ENCODE measurements around the gene NT5C2.
"Not testable (repeated sequence)": the region's sequence is repeated elsewhere in the genome, so short reads cannot be mapped to it uniquely, and the experiment has no call there.

The NT5C2 gene

GRCh38 chr10:103145860-103146466, 47.1 kb downstream of the NT5C2 start:
- Histone ChIP-seq H3K79me2 (ENCODE audit: insufficient read depth, low read length) (peaks cover 70% of the 10 kb centered on the region), H3F3A (ENCODE audit: low read depth) (no peaks in the 10 kb centered on the region), H3K4me3 (ENCODE audit: low read length, poor library complexity, severe bottlenecking) (no peak overlapping the region), H2AFZ (ENCODE audit: low read length) (no peak overlapping the region), H4K20me1 (ENCODE audit: insufficient read depth, low read length, poor library complexity, severe bottlenecking) (peaks cover 26% of the 10 kb centered on the region), H3K27me3 (ENCODE audit: insufficient read depth, low read length, poor library complexity, severe bottlenecking) (no peaks in the 10 kb centered on the region), H3K9me2 (replicated peaks; ENCODE audit: low read depth, low read length) (no peaks in the 10 kb centered on the region), H3K9ac (ENCODE audit: low read depth, low read length, poor library complexity, severe bottlenecking) (no peak overlapping the region), H3K9me3 (ENCODE audit: insufficient read depth, low read depth, low read length) (no peaks in the 10 kb centered on the region), H3K36me3 (ENCODE audit: insufficient read depth, low read length) (peaks cover 19% of the 10 kb centered on the region; the same call in 1 of the 2 replicates), H3K4me2 (ENCODE audit: low read depth, low read length, poor library complexity, severe bottlenecking) (no peak overlapping the region), H3K4me1 (ENCODE audit: insufficient read depth, low read length, poor library complexity, severe bottlenecking) (peaks cover 6% of the 10 kb centered on the region)
- no peak for TF ChIP-seq CTCF (conservative IDR thresholded peaks at IDR 0.05; ENCODE audit: low read length)
- no peak for TF ChIP-seq EZH2phosphoT487 (IDR thresholded peaks at IDR 0.05; ENCODE audit: borderline replicate concordance)

- H3K4me2 ChIP-seq (ENCODE audit: low read depth, low read length, poor library complexity, severe bottlenecking): no peak overlapping the region
- H3K4me1 ChIP-seq (ENCODE audit: insufficient read depth, low read length, poor library complexity, severe bottlenecking): peaks cover 6% of the 10 kb centered on the region
- no peaks in the 10 kb centered on the region for H3K9me2 ChIP-seq (replicated peaks; ENCODE audit: low read depth, low read length)
- no peak overlapping the region for H3K9ac ChIP-seq (ENCODE audit: low read depth, low read length, poor library complexity, severe bottlenecking)
- H3K9me3 ChIP-seq (ENCODE audit: insufficient read depth, low read depth, low read length): no peaks in the 10 kb centered on the region
- H3K27me3 ChIP-seq (ENCODE audit: insufficient read depth, low read length, poor library complexity, severe bottlenecking): no peaks in the 10 kb centered on the region
- no peak for TF ChIP-seq EZH2phosphoT487 (IDR thresholded peaks at IDR 0.05; ENCODE audit: borderline replicate concordance)
- no peak for TF ChIP-seq CTCF (conservative IDR thresholded peaks at IDR 0.05; ENCODE audit: low read length)
- no peaks in the 10 kb centered on the region for H3F3A ChIP-seq (ENCODE audit: low read depth)
- peaks cover 22% of the 10 kb centered on the region; the same call in 1 of the 2 replicates for H3K36me3 ChIP-seq (ENCODE audit: insufficient read depth, low read length)
- peaks cover 27% of the 10 kb centered on the region for H4K20me1 ChIP-seq (ENCODE audit: insufficient read depth, low read length, poor library complexity, severe bottlenecking)
- H2AFZ ChIP-seq (ENCODE audit: low read length): no peak overlapping the region
- no peak overlapping the region for H3K4me3 ChIP-seq (ENCODE audit: low read length, poor library complexity, severe bottlenecking)
- H3K79me2 ChIP-seq (ENCODE audit: insufficient read depth, low read length): peaks cover 66% of the 10 kb centered on the region
Observed at GRCh38 chr10:103145046-103145445, 48.0 kb downstream of the NT5C2 start.

DNA sequence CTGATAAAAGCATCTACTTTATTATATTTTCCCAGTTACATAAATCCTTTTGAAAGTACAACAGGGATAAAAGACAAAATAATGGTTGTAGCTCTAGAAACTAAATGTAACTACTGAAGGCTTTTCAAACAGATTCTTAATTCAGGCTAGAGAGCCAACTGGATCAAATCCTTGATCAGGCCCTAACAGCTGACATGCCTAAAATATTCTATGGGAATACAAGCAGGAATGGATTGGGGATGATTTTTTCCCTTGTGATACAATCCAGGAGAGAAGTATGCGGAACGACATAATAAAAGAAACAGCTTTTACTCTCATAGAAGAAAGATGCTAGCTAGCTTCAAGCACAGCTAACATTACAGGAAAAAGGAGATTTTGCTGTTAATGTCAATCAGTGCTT, 49.0 kb downstream of the NT5C2 start:
- Histone ChIP-seq H3K36me3 (ENCODE audit: insufficient read depth, low read length) (peaks cover 27% of the 10 kb centered on the region; the same call in 1 of the 2 replicates), H2AFZ (ENCODE audit: low read length) (no peak overlapping the region), H3K9ac (ENCODE audit: low read depth, low read length, poor library complexity, severe bottlenecking) (no peak overlapping the region), H3K79me2 (ENCODE audit: insufficient read depth, low read length) (peaks cover 60% of the 10 kb centered on the region), H4K20me1 (ENCODE audit: insufficient read depth, low read length, poor library complexity, severe bottlenecking) (peaks cover 27% of the 10 kb centered on the region), H3K9me2 (replicated peaks; ENCODE audit: low read depth, low read length) (no peaks in the 10 kb centered on the region), H3K27me3 (ENCODE audit: insufficient read depth, low read length, poor library complexity, severe bottlenecking) (no peaks in the 10 kb centered on the region), H3K4me1 (ENCODE audit: insufficient read depth, low read length, poor library complexity, severe bottlenecking) (peaks cover 6% of the 10 kb centered on the region), H3F3A (ENCODE audit: low read depth) (no peaks in the 10 kb centered on the region), H3K4me2 (ENCODE audit: low read depth, low read length, poor library complexity, severe bottlenecking) (no peak overlapping the region), H3K9me3 (ENCODE audit: insufficient read depth, low read depth, low read length) (no peaks in the 10 kb centered on the region), H3K4me3 (ENCODE audit: low read length, poor library complexity, severe bottlenecking) (no peak overlapping the region)
- TF ChIP-seq CTCF (conservative IDR thresholded peaks at IDR 0.05; ENCODE audit: low read length) (no peak), EZH2phosphoT487 (IDR thresholded peaks at IDR 0.05; ENCODE audit: borderline replicate concordance) (no peak)

GRCh38 chr10:103143641-103144040, 49.4 kb downstream of the NT5C2 start:
- H3K4me2 ChIP-seq (ENCODE audit: low read depth, low read length, poor library complexity, severe bottlenecking); H3K27me3 ChIP-seq (ENCODE audit: insufficient read depth, low read length, poor library complexity, severe bottlenecking); H2AFZ ChIP-seq (ENCODE audit: low read length); H3K9ac ChIP-seq (ENCODE audit: low read depth, low read length, poor library complexity, severe bottlenecking); H3K9me2 ChIP-seq (replicated peaks; ENCODE audit: low read depth, low read length); H3K4me1 ChIP-seq (ENCODE audit: insufficient read depth, low read length, poor library complexity, severe bottlenecking); H3K9me3 ChIP-seq (ENCODE audit: insufficient read depth, low read depth, low read length); H3F3A ChIP-seq (ENCODE audit: low read depth); H3K4me3 ChIP-seq (ENCODE audit: low read length, poor library complexity, severe bottlenecking): not testable (repeated sequence)
- peaks cover 60% of the 10 kb centered on the region for H3K79me2 ChIP-seq (ENCODE audit: insufficient read depth, low read length)
- H3K36me3 ChIP-seq (ENCODE audit: insufficient read depth, low read length): peaks cover 30% of the 10 kb centered on the region; the same call in 1 of the 2 replicates
- peaks cover 27% of the 10 kb centered on the region for H4K20me1 ChIP-seq (ENCODE audit: insufficient read depth, low read length, poor library complexity, severe bottlenecking)

Data from Loucy (cell line).